Fibroblast of villous mesenchyme (primary cell): ENCODE measurements around the gene PSORS1C1. TPM values are rescaled to one million over a fixed set of nuclear protein-coding genes. Genes with fewer than 3 reads are reported as not detected.

ENCODE experiments used
- DNase-seq: peaks from one replicate; pipeline ENCODE4 v3.0.0-alpha.2; 2010; ENCODE audit warnings: low read depth
- H3K4me3 ChIP-seq: 2 replicates; pipeline ENCODE4 v1.5.1; 2011; ENCODE audit warnings: low read depth, mild to moderate bottlenecking, low read length
- total RNA-seq: library from RNA; depleted of rRNA; stranded (reverse); fragments of >200 nt; gene quantifications from 2 replicates; pipeline ENCODE4 v1.2.3, GENCODE V29; 2012
- TF ChIP-seq, protein P1 (sequence below): IDR thresholded peaks from 2 replicates; pipeline ENCODE4 v1.5.1; 2012; ENCODE audit warnings: low read depth, mild to moderate bottlenecking, low read length; ENCODE audit not compliant: insufficient read depth

The PSORS1C1 gene
- total RNA-seq, 1 donor, result 3.0 TPM

DNA sequence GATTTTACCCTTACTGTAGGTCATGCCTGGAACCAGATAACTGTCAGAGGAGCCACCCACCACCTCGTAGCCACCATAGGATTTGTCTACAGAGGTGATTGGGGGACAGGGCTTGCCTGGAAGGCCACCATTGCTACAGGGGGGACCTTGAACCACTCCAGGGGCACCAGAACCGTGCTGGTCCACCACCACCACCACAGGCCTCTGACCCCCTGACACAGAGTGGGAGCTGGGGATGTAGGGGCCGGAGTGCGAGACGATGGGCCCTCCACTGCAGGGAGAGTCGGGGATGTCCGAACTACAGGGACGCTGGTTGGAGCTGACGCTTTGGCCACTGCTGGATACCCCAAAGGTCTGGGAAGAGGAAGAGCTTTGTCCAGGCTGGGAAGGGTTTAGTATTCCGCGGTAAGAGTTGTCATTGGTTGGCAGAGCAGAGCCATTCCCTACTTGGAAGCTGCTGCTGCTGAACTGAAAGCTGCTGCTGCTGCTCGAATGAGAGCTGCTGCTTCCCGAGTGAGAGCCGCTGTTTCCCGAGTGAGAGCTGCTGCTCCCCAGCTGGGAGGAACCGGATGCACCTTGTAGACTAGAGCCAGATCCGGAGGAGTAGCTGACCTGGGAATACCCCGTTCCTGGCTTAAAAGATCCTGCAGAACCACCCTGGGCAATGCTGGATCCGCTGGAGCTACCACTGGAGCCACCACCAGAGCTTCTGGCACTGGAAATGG is 2.2 kb downstream of the PSORS1C1 start:
- TF ChIP-seq, protein P1, sequence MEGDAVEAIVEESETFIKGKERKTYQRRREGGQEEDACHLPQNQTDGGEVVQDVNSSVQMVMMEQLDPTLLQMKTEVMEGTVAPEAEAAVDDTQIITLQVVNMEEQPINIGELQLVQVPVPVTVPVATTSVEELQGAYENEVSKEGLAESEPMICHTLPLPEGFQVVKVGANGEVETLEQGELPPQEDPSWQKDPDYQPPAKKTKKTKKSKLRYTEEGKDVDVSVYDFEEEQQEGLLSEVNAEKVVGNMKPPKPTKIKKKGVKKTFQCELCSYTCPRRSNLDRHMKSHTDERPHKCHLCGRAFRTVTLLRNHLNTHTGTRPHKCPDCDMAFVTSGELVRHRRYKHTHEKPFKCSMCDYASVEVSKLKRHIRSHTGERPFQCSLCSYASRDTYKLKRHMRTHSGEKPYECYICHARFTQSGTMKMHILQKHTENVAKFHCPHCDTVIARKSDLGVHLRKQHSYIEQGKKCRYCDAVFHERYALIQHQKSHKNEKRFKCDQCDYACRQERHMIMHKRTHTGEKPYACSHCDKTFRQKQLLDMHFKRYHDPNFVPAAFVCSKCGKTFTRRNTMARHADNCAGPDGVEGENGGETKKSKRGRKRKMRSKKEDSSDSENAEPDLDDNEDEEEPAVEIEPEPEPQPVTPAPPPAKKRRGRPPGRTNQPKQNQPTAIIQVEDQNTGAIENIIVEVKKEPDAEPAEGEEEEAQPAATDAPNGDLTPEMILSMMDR, result no peak
- H3K4me3 ChIP-seq, result peak overlapping the region; percentile 12

DNA sequence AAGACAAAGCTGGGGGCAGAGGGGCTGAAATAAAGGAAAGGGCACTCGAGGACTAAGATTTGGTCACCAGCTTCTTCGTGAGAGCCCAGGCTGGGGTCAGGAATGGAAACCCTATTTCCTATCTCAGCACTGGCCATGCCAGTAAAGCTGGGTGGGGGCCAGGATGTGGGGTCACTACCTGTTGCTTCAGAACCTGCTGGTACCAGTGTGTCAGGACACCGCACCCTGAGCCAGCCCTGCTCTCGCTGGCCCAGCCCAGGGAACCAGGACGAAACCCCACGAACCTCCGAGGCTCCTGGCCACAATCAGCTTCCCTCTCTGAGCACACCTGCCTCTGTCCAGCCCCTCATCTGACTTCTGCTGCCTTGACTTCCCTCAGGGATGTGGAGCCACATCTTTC is 3.6 kb downstream of the PSORS1C1 start:
- no peak for DNase-seq
- H3K4me3 ChIP-seq, result no peak overlapping the region
- TF ChIP-seq, protein P1, result no peak

More for the DNA sequence above, 2.2 kb downstream of the PSORS1C1 start:
- peak; percentile 25 for DNase-seq

- H3K4me3 ChIP-seq, result no peak within 1 kb of the TSS
- DNase-seq, result no peak
- TF ChIP-seq, protein P1, result no peak
Observed at GRCh38 chr6:31120151-31120915, 5.7 kb downstream of the PSORS1C1 start, which contains the start of gene CDSN. Gene CDSN, minus strand, starts transcription at chr6:31120446. Its CDS starts 27 bp downstream, at chr6:31120419.

GRCh38 chr6:31121131-31121790 is 6.7 kb downstream of the PSORS1C1 start:
- no peak for DNase-seq
- H3K4me3 ChIP-seq, result no peak overlapping the region
- TF ChIP-seq, protein P1, result no peak

GRCh38 chr6:31122791-31123706 is 8.4 kb downstream of the PSORS1C1 start:
- peak; percentile 92 for DNase-seq
- no peak overlapping the region for H3K4me3 ChIP-seq
- TF ChIP-seq, protein P1, result no peak

DNA sequence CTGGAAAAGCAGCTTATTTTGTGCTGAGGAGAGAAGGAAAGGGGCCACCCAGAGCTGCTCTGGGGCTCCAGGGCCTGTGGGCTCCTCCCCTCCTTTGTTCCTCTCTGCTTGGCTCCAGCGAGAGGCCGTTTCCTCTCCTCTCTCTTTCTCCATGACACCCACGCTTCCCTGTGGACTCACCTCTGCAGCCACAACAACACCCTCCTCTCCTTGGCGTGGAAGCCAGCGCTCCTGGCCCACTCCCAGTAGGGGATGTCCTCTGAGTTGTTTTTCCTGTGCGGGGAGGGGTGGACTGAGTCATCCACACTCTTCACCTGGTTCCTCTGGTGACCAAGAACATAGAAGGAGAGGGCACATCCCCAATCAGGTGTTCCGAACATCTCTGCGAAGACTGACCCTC is 10.6 kb downstream of the PSORS1C1 start:
- TF ChIP-seq, protein P1, result no peak
- H3K4me3 ChIP-seq, result no peak overlapping the region
- no peak for DNase-seq
